ENCODE data around the gene RNF212.

DNA sequence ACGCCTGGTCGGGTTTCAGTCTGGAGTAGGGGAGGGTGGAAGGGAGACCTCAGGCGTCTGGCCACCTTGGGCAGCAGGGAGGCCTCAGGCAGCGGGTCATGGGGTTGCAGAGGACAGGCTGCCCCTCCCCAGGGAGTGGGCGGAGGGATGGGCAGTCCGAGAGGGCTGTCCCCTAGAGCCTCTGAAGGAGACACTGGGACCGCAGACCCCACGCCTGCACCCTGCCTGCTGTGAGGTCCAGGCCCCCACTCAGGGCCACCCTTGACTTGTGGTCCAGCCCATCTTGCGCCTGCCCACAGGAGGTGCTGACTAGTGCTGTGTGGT lies 85.5 kb downstream of the RNF212 start:
- no peak for TF ChIP-seq POLR2A (IDR thresholded peaks at IDR 0.05)
- TF ChIP-seq, protein P1, sequence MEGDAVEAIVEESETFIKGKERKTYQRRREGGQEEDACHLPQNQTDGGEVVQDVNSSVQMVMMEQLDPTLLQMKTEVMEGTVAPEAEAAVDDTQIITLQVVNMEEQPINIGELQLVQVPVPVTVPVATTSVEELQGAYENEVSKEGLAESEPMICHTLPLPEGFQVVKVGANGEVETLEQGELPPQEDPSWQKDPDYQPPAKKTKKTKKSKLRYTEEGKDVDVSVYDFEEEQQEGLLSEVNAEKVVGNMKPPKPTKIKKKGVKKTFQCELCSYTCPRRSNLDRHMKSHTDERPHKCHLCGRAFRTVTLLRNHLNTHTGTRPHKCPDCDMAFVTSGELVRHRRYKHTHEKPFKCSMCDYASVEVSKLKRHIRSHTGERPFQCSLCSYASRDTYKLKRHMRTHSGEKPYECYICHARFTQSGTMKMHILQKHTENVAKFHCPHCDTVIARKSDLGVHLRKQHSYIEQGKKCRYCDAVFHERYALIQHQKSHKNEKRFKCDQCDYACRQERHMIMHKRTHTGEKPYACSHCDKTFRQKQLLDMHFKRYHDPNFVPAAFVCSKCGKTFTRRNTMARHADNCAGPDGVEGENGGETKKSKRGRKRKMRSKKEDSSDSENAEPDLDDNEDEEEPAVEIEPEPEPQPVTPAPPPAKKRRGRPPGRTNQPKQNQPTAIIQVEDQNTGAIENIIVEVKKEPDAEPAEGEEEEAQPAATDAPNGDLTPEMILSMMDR (IDR thresholded peaks at IDR 0.05): no peak
